GOT3 (cell line): ENCODE results near the gene NPAS3.

ENCODE experiments used
- DNase-seq: peaks from one replicate; lab custom pipeline; 2025; ENCODE audit warnings: mixed read lengths; lab: John Stamatoyannopoulos, UW

The NPAS3 gene

GRCh38 chr14:33642080-33642479 lies 703.4 kb downstream of the NPAS3 start:
- no peak for DNase-seq

- DNase-seq: no peak
Observed at GRCh38 chr14:33642691-33643244, 704.1 kb downstream of the NPAS3 start.

- no peak for DNase-seq
Observed at GRCh38 chr14:33643426-33644181, 704.9 kb downstream of the NPAS3 start.

- DNase-seq: no peak
Observed at GRCh38 chr14:33646692-33647260, 708.1 kb downstream of the NPAS3 start.

GRCh38 chr14:33647385-33647786 lies 708.7 kb downstream of the NPAS3 start:
- no peak for DNase-seq

- no peak for DNase-seq
Observed at GRCh38 chr14:33650430-33650829, 711.8 kb downstream of the NPAS3 start.

- DNase-seq: no peak
Observed at GRCh38 chr14:33652566-33653307, 714.1 kb downstream of the NPAS3 start.

- no peak for DNase-seq
Observed at GRCh38 chr14:33653308-33653695, 714.6 kb downstream of the NPAS3 start.

GRCh38 chr14:33655421-33655820 lies 716.7 kb downstream of the NPAS3 start:
- DNase-seq: no peak

- no peak for DNase-seq
Observed at GRCh38 chr14:33657476-33657875, 718.8 kb downstream of the NPAS3 start.

- DNase-seq: no peak
Observed at GRCh38 chr14:33660248-33660647, 721.6 kb downstream of the NPAS3 start.

GRCh38 chr14:33661101-33661500 lies 722.4 kb downstream of the NPAS3 start:
- no peak for DNase-seq

GRCh38 chr14:33668066-33668465 lies 729.4 kb downstream of the NPAS3 start:
- DNase-seq: no peak

GRCh38 chr14:33669111-33669510 lies 730.4 kb downstream of the NPAS3 start:
- DNase-seq: no peak

GRCh38 chr14:33670235-33670634 lies 731.6 kb downstream of the NPAS3 start:
- no peak for DNase-seq

GRCh38 chr14:33671556-33671955 lies 732.9 kb downstream of the NPAS3 start:
- no peak for DNase-seq

GRCh38 chr14:33674927-33675326 lies 736.2 kb downstream of the NPAS3 start:
- no peak for DNase-seq

GRCh38 chr14:33675415-33676130 lies 736.9 kb downstream of the NPAS3 start:
- no peak for DNase-seq

- DNase-seq: no peak
Observed at GRCh38 chr14:33676135-33676566, 737.5 kb downstream of the NPAS3 start.

GRCh38 chr14:33676891-33677290 lies 738.2 kb downstream of the NPAS3 start:
- DNase-seq: no peak

- DNase-seq: no peak
Observed at GRCh38 chr14:33678005-33678404, 739.3 kb downstream of the NPAS3 start.

- DNase-seq: no peak
Observed at GRCh38 chr14:33679025-33679424, 740.3 kb downstream of the NPAS3 start.
